GM12874 (cell line): ENCODE results near the gene SNPH.

ENCODE experiments used
- CTCF ChIP-seq: IDR thresholded peaks from 2 replicates; pipeline ENCODE4 v1.5.1; 2011; ENCODE audit warnings: low read depth, mild to moderate bottlenecking, control low read depth, low read length, moderate library complexity; ENCODE audit not compliant: insufficient read depth

Gene SNPH

GRCh38 chr20:1331801-1332453 lies 65.8 kb downstream of the SNPH start:
- no peak for TF ChIP-seq CTCF

- no peak for TF ChIP-seq CTCF
These were observed 66.7 kb downstream of the SNPH start for GRCh38 chr20:1332749-1333300.

GRCh38 chr20:1333462-1334369 lies 67.6 kb downstream of the SNPH start:
- no peak for TF ChIP-seq CTCF

- no peak for TF ChIP-seq CTCF
These were observed 68.3 kb downstream of the SNPH start for GRCh38 chr20:1334370-1334731.

GRCh38 chr20:1334761-1335160 lies 68.7 kb downstream of the SNPH start:
- no peak for TF ChIP-seq CTCF

- TF ChIP-seq CTCF = no peak
These were observed 70.0 kb downstream of the SNPH start for GRCh38 chr20:1335961-1336698.
